Adrenal gland (tissue), 5 donors: ENCODE results near the gene DCAF7.
A peak's percentile ranks its signal among the peaks of the same experiment; 100 is the strongest.

ENCODE experiments used
- POLR2A ChIP-seq, 2 donors: fragments of 450-650 bp; IDR thresholded peaks; one replicate each; pipeline ENCODE4 v1.6.1; 2017; ENCODE audit warnings: antibody characterized with exemption in 2 of 2, mild to moderate bottlenecking in 2 of 2, moderate library complexity in 1 of 2
- TF ChIP-seq, protein P1 (sequence below), 6 experiments: fragments of 450-650 bp in 4 of 6; fragments of 200-600 bp in 2 of 6; sonication (generic) in 1 of 6; IDR thresholded peaks; 1 replicate in 5 of 6; 2 replicates in 1 of 6; pipeline versions ENCODE4 v1.5.1 to v1.8.0; 2016 to 2021; ENCODE audit warnings: antibody characterized with exemption in 6 of 6, mild to moderate bottlenecking in 2 of 6, moderate library complexity in 1 of 6
- donor health status: DM: no; HTN: no; CAD: no.

DNA sequence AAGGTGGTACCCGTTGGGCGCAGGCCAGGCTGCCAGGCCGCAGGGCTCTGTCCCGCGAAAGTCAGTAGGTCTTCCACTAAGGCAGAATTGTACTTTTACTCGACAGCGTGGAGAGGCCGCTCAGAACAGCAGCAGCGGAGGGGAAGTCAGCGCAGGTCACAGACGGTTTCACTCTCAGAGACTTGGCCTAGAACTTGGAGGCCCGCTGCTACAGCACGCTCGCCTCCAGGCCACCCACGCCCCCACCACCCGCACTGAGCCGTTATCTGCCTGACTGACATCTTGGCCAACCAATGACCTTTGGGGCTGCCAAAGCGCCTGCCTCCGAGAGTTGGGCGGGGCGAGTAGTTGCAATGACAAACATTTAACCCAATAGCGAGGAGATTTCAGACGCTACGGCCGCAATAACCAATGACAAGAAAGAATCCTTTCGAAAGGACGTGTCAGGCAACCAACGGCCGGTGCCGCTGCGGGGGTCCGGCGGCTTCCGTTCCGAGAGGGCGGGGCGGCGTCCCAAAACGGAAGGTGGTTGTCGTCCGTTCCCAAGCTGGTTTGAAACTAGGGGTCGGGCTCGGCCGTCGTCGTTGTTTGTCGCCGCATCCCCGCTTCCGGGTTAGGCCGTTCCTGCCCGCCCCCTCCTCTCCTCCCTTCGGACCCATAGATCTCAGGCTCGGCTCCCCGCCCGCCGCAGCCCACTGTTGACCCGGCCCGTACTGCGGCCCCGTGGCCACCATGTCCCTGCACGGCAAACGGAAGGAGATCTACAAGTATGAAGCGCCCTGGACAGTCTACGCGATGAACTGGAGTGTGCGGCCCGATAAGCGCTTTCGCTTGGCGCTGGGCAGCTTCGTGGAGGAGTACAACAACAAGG, at the start of gene DCAF7:
- TF ChIP-seq POLR2A (IDR thresholded peaks at IDR 0.05) = peak; percentile 42 to 88
- TF ChIP-seq, protein P1, sequence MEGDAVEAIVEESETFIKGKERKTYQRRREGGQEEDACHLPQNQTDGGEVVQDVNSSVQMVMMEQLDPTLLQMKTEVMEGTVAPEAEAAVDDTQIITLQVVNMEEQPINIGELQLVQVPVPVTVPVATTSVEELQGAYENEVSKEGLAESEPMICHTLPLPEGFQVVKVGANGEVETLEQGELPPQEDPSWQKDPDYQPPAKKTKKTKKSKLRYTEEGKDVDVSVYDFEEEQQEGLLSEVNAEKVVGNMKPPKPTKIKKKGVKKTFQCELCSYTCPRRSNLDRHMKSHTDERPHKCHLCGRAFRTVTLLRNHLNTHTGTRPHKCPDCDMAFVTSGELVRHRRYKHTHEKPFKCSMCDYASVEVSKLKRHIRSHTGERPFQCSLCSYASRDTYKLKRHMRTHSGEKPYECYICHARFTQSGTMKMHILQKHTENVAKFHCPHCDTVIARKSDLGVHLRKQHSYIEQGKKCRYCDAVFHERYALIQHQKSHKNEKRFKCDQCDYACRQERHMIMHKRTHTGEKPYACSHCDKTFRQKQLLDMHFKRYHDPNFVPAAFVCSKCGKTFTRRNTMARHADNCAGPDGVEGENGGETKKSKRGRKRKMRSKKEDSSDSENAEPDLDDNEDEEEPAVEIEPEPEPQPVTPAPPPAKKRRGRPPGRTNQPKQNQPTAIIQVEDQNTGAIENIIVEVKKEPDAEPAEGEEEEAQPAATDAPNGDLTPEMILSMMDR (IDR thresholded peaks at IDR 0.05) = no peak
